ENCODE measurements around the gene TENM4.

The TENM4 gene

DNA sequence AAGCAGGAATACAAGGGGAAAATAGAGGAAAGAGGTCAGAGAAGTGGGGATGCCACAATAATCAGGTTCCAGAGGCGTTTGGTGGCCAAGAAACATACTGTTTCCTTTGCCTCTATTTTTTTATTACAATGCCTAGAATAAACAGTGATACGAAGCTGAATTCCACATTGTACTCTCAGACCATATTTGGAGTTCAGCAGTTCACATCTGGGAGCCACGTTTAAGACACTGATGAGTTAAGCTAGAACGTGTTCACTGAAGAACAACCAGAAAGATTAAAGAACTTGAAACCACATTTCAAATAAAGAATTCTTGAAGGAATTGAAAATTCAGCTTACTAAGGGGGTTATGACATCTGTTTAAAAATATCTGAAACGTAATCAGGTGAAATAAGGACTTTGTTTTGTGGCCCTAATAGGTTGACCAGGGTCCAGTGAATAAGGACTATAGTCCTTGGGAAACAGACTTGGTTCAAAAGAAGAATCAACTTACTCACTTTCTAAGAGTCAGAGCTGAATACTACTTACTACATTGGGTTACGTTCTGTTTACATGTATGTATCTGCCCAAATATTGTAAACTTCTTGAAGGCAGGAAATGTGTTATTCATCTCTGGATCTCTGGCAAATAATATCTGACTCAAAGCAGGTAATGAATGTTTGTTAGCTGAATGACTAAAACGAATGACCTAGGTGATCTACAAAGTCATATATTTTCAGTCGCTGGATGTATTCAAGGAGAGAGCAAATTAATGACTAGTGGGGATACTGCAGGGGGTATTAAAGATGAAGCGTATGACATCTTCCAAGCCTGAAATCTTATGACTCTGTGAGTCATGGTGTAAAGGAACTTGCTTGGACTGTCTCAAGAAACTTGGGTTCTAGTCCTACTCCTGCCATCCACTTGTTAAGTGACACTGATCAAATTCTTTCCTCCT lies 619.2 kb downstream of the TENM4 start:
- TF ChIP-seq EZH2phosphoT487 (IDR thresholded peaks at IDR 0.05; ENCODE audit: borderline replicate concordance, low read length), result no peak
- TF ChIP-seq, protein P1, sequence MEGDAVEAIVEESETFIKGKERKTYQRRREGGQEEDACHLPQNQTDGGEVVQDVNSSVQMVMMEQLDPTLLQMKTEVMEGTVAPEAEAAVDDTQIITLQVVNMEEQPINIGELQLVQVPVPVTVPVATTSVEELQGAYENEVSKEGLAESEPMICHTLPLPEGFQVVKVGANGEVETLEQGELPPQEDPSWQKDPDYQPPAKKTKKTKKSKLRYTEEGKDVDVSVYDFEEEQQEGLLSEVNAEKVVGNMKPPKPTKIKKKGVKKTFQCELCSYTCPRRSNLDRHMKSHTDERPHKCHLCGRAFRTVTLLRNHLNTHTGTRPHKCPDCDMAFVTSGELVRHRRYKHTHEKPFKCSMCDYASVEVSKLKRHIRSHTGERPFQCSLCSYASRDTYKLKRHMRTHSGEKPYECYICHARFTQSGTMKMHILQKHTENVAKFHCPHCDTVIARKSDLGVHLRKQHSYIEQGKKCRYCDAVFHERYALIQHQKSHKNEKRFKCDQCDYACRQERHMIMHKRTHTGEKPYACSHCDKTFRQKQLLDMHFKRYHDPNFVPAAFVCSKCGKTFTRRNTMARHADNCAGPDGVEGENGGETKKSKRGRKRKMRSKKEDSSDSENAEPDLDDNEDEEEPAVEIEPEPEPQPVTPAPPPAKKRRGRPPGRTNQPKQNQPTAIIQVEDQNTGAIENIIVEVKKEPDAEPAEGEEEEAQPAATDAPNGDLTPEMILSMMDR (IDR thresholded peaks at IDR 0.05; ENCODE audit: low read depth, low read length, poor library complexity, severe bottlenecking), result no peak
- Histone ChIP-seq H3K36me3 (ENCODE audit: control insufficient read depth, low read length) (no peaks in the 10 kb centered on the region), H4K20me1 (ENCODE audit: control insufficient read depth, insufficient read depth, low read depth, low read length) (no peaks in the 10 kb centered on the region), H3K9me3 (ENCODE audit: control insufficient read depth, insufficient read depth, low read length) (no peaks in the 10 kb centered on the region), H3K4me2 (ENCODE audit: low read length) (no peak overlapping the region), H3K4me3 (ENCODE audit: low read length) (no peak overlapping the region), H3K27ac (ENCODE audit: low read depth, low read length) (no peak overlapping the region), H3K27me3 (ENCODE audit: control insufficient read depth, low read length) (no peaks in the 10 kb centered on the region), H3K79me2 (ENCODE audit: control insufficient read depth, low read length) (no peaks in the 10 kb centered on the region), H3K9me2 (replicated peaks; ENCODE audit: control insufficient read depth, low read length) (no peaks in the 10 kb centered on the region), H3F3A (ENCODE audit: control insufficient read depth, insufficient read depth) (no peaks in the 10 kb centered on the region), H3K4me1 (ENCODE audit: control insufficient read depth, low read length) (no peaks in the 10 kb centered on the region)

DNA sequence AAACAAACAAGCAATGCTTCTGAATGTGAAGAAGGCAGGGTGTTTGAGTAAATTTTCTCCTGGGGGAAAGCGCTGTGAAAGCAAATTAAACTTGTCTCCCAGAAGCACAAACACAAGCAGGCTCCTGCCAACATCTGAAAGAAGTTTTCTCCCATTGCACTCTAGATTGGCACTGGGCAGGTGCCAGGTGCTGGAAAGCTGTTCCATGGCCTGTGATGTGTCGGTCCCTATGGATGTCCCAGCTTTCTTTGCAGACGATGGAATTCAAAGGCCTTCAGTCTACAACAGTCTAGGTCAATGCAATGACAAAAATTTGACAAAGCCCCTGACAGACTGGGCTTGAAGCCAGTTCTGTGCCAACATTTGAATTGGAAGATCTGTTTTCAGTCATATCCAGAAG lies 620.1 kb downstream of the TENM4 start:
- Histone ChIP-seq H3K4me3 (ENCODE audit: low read length) (no peak overlapping the region), H3K27me3 (ENCODE audit: control insufficient read depth, low read length) (no peaks in the 10 kb centered on the region), H3F3A (ENCODE audit: control insufficient read depth, insufficient read depth) (no peaks in the 10 kb centered on the region), H3K4me2 (ENCODE audit: low read length) (no peak overlapping the region), H4K20me1 (ENCODE audit: control insufficient read depth, insufficient read depth, low read depth, low read length) (no peaks in the 10 kb centered on the region), H3K9me3 (ENCODE audit: control insufficient read depth, insufficient read depth, low read length) (no peaks in the 10 kb centered on the region), H3K4me1 (ENCODE audit: control insufficient read depth, low read length) (no peaks in the 10 kb centered on the region), H3K27ac (ENCODE audit: low read depth, low read length) (no peak overlapping the region), H3K9me2 (replicated peaks; ENCODE audit: control insufficient read depth, low read length) (no peaks in the 10 kb centered on the region), H3K36me3 (ENCODE audit: control insufficient read depth, low read length) (no peaks in the 10 kb centered on the region), H3K79me2 (ENCODE audit: control insufficient read depth, low read length) (no peaks in the 10 kb centered on the region)
- TF ChIP-seq, protein P1 (IDR thresholded peaks at IDR 0.05; ENCODE audit: low read depth, low read length, poor library complexity, severe bottlenecking), result no peak
- TF ChIP-seq EZH2phosphoT487 (IDR thresholded peaks at IDR 0.05; ENCODE audit: borderline replicate concordance, low read length), result no peak

DNA sequence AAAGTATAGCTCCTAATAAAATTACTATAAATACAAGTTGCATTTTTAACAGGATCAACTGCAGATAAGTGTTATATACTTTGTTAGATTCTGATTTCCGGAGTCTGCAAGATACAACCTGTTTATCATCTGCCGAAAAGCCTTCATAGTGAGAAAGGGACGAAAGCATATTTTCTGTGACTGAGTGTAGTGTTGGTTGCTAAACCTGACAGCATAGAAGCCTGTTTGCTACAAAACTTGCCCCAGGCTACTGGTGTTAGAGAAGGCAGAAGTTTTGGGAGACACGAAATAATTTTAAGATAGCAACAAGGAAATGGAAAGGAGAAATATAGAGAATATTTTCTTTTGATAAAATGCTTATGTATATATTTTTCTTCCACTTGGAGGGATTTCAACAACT lies 622.6 kb downstream of the TENM4 start:
- Histone ChIP-seq H3K4me1 (ENCODE audit: control insufficient read depth, low read length) (no peaks in the 10 kb centered on the region), H3F3A (ENCODE audit: control insufficient read depth, insufficient read depth) (no peaks in the 10 kb centered on the region), H4K20me1 (ENCODE audit: control insufficient read depth, insufficient read depth, low read depth, low read length) (no peaks in the 10 kb centered on the region), H3K9me2 (replicated peaks; ENCODE audit: control insufficient read depth, low read length) (no peaks in the 10 kb centered on the region), H3K9me3 (ENCODE audit: control insufficient read depth, insufficient read depth, low read length) (no peaks in the 10 kb centered on the region), H3K27me3 (ENCODE audit: control insufficient read depth, low read length) (no peaks in the 10 kb centered on the region), H3K27ac (ENCODE audit: low read depth, low read length) (no peak overlapping the region), H3K79me2 (ENCODE audit: control insufficient read depth, low read length) (no peaks in the 10 kb centered on the region), H3K4me3 (ENCODE audit: low read length) (no peak overlapping the region), H3K36me3 (ENCODE audit: control insufficient read depth, low read length) (no peaks in the 10 kb centered on the region), H3K4me2 (ENCODE audit: low read length) (no peak overlapping the region)
- no peak for TF ChIP-seq EZH2phosphoT487 (IDR thresholded peaks at IDR 0.05; ENCODE audit: borderline replicate concordance, low read length)
- TF ChIP-seq, protein P1 (IDR thresholded peaks at IDR 0.05; ENCODE audit: low read depth, low read length, poor library complexity, severe bottlenecking), result no peak

Data from DOHH2 (cell line).